OCI-LY3 (cell line): ENCODE results near the gene ZNF830.

Experiments
- CTCF ChIP-seq: fragments of 200-600, 300-600 bp; sonication (generic); IDR thresholded peaks from 2 replicates; pipeline ENCODE4 v1.5.1; 2014; ENCODE audit warnings: antibody characterized with exemption, low read length, low read depth
- EZH2phosphoT487 ChIP-seq: fragments of 200-600 bp; shearing (Covaris generic); IDR thresholded peaks from 2 replicates; pipeline ENCODE4 v1.6.1; 2018; ENCODE audit warnings: antibody characterized with exemption, mixed run types, low read depth

- TF ChIP-seq CTCF, result no peak
- no peak for TF ChIP-seq EZH2phosphoT487
These were observed 19.0 kb downstream of the ZNF830 start, which contains the start of gene LIG3 for GRCh38 chr17:34980353-34980680.
